HG03103 (cell line): ENCODE results near the gene PTPN6.

Source experiments
- ATAC-seq: cut with Tn5 transposase; IDR thresholded peaks from one replicate; pipeline ENCODE4 v1.9.1; 2021; ENCODE audit warnings: low read depth; ENCODE audit not compliant: unreplicated experiment

The PTPN6 gene

GRCh38 chr12:6998715-6999451 lies 47.7 kb downstream of the PTPN6 start:
- no peak for ATAC-seq

DNA sequence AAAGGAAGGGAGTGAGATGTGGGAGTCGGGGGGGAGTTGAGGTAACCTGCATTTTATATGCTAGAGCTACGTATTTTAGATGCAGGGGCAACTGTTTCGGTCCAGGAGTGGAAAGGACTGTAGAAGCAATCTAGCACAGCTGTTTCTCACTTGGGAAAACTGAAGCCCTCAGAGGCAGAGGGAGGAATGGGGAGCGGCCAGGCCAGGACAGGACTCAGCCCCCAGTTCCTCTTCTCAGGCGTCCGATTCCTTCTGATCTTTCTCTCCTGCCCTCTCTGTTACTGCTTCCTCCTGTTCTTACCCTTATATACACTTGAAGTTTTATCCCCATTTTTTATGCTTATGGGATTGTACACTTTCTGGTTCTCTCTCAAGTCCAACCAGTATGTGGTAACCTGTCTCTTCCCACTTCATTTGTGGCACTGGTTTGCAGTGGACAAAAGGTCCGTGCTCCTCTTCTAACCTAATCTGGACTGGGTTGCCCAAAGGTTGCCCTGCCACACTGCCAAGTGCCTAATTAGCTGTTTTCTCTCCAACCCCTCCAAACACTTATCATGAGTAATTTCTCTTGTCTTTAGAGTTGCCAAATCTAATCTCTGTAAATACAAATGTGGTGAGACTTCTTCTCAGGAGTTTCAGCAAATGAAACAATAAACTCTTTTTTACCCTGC lies 50.9 kb downstream of the PTPN6 start:
- no peak for ATAC-seq

GRCh38 chr12:7004287-7004803 lies 53.2 kb downstream of the PTPN6 start:
- ATAC-seq, result no peak

- no peak for ATAC-seq
Observed at GRCh38 chr12:7004840-7005239, 53.7 kb downstream of the PTPN6 start.

DNA sequence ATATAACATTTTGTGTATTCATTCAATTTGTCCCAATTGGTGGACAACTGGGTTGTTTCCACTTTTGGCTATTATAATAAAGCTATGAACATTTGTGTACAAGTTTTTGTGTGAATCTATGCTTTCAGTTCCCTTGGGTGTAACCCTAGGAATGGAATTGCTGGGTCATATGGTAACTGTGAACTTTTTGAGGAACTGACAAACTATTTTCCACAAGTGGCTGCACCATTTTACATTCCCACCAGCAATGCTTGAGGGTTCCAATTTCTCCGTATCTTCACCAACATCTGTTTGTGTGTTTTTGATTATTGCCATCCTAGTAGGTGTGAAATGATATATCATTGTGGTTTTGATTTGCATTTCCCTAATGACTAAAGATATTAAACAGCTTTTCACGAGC lies 54.2 kb downstream of the PTPN6 start:
- ATAC-seq, result no peak

DNA sequence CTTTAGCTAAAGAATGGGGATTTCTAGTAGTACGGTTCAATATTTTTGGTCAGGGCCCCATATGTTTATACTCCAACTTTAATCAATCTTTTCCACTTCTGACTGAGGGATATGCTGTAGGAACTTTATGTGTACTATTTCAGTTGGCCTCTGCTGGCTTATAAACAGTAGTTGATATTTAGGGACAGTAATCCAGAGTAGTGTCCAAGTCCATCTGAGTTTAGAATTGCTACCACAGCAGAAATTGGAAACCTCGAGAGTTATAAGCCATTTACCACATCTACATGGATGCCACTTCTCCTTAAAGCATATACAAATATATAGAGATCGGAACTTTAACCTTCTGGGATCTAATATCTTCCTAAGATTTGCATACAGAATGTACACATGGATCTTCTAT lies 55.5 kb downstream of the PTPN6 start:
- ATAC-seq, result no peak

- no peak for ATAC-seq
Observed at GRCh38 chr12:7008864-7009263, 57.7 kb downstream of the PTPN6 start.

DNA sequence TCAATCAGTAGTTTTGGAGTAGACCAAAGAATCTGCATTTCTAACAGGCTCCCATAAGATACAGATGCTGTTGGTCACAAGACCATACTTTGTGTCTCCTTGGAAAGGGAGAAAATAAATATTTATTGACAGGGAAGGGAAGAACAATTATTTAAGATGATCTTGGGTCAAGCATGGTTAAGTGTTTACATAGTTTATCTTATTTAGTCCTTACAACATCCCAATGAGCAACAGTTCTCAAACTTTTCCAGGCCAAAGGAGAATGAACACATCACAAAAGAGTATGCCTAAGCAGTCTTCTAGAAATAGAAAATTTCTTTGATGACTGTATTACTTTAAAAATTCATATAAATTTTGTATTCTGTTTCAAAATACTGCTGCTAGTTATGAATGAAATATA lies 58.4 kb downstream of the PTPN6 start:
- ATAC-seq, result no peak
